GM19455 (cell line): ENCODE measurements around the gene MGARP.
"Not testable (repeated sequence)": the region's sequence is repeated elsewhere in the genome, so short reads cannot be mapped to it uniquely, and the experiment has no call there.

Experiments
- ATAC-seq: cut with Tn5 transposase; IDR thresholded peaks from one replicate; pipeline ENCODE4 v1.9.1; 2021; ENCODE audit not compliant: unreplicated experiment

The MGARP gene

DNA sequence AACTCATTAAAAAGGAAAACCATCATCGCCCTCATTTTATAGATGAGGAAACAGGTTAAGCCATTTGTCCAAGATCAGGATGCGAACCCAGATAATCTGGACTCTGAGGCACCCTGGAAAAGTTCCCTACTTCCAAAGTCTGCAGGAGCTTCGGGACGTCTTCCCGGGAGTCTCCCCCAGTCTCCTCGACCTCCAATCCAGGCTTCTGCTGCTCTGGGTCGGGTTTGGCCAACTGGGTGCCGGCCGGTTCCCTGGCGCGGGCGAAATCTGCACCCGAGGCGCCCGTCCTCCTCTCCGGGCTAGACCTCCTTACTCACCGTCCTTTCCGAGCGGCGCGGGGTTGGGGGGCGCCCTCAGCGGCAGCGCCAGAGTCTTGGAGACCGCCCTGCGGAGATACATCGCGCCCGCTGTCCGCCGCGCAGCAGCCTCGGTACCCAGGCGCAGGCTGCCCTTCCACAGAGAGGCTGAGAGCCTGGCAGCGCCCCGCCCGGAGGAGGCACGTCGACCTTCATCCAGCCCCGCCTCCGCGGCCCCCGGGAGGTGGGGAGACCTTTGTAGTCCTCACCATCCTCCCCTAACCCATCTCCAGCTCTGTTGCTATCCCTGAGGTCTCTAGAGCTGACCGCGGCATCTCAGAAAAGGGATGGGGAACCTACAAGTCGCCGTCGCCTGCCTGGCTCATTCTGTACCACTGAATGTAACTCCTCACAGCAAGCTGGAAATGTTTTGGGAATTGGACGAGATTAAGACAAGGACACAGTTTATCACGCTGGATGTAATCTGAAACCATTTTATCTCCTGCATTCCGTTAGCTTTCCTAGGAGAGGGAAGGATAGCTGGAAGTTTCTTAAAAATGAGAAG is at the start of gene MGARP:
MGARP (minus strand) TSS at position 466 of the 861 bp plus-strand sequence; CDS start at position 399, 67 bp downstream.
- no peak for ATAC-seq

GRCh38 chr4:139329665-139330200 is 49.7 kb upstream of the MGARP start:
- ATAC-seq: no peak

GRCh38 chr4:139324620-139325019 is 44.6 kb upstream of the MGARP start:
- ATAC-seq: no peak

DNA sequence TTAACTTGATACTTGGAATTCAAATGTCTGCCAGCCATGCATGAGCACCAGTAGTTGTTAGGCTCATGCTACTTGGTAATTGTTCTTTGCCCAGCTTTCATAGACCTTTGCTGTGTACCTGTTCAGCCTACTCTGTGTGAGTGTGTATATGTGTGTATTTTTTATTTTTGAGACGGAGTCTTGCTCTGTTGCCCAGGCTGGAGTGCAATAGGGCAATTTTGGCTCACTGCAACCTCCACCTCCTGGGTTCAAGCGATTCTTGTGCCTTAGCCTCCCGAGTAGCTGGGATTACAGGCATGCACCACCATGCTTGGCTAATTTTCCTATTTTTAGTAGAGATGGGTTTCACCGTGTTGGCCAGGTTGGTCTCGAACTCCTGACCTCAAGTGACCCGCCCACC is 42.5 kb upstream of the MGARP start:
- not testable (repeated sequence) for ATAC-seq

DNA sequence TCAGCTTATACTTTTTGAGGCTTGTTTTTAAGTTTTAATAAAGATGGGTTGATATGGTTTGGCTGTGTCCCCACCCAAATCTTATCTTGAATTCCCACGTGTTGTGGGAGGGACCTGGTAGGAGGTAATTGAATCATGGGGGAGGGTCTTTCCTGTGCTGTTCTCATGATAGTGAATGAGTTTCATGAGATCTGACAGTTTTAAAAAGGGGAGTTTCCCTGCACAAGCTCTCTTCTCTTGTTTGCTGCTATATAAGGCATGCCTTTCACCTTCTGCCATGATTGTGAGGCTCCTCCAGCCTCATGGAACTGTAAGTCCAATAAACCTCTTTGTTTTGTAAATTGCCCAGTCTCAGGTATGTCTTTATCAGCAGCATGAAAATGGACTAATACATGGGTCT is 42.0 kb upstream of the MGARP start:
- ATAC-seq: not testable (repeated sequence)

DNA sequence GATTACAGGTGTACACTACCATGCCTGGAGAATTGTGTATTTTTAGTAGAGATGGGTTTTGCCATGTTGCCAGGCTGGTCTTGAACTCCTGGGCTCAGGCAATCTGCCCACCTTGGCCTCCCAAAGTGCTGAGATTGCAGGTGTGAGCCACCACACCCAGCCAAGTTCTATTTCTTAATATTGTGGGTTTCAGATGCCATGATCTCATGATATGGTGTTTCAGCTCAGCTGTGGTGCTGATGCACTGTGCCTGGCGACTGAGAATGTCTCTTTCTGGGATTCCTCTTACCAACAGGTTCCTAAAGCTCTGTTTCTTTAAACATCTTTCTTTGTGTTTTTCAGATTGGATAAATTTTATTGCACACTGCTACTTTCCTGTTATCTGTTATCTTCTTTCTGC is 39.5 kb upstream of the MGARP start:
- no peak for ATAC-seq

GRCh38 chr4:139317635-139318034 is 37.6 kb upstream of the MGARP start:
- no peak for ATAC-seq

- ATAC-seq: no peak
Observed at GRCh38 chr4:139316733-139317132, 36.7 kb upstream of the MGARP start.

DNA sequence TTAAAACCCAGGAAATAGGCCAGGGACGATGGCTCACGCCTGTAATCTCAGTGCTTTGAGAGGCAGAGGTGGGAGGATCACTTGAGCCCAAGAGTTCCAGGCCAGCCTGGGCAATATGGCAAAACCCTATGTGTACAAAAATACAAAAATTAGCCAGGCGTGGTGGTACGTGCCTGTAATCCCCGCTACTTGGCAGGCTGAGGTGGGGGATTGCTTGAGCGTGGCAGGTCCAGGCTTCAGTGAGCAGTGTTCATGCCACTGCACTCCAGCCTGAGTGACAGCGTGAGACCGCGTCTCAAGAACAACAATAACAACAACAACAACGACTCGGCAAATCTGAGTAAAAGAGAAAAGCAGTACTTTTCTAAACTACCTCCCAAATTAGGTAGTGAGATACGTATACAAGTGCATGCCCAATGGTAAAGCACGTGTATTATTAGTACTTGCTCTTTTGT is 35.2 kb upstream of the MGARP start:
- ATAC-seq: peak; percentile 58

DNA sequence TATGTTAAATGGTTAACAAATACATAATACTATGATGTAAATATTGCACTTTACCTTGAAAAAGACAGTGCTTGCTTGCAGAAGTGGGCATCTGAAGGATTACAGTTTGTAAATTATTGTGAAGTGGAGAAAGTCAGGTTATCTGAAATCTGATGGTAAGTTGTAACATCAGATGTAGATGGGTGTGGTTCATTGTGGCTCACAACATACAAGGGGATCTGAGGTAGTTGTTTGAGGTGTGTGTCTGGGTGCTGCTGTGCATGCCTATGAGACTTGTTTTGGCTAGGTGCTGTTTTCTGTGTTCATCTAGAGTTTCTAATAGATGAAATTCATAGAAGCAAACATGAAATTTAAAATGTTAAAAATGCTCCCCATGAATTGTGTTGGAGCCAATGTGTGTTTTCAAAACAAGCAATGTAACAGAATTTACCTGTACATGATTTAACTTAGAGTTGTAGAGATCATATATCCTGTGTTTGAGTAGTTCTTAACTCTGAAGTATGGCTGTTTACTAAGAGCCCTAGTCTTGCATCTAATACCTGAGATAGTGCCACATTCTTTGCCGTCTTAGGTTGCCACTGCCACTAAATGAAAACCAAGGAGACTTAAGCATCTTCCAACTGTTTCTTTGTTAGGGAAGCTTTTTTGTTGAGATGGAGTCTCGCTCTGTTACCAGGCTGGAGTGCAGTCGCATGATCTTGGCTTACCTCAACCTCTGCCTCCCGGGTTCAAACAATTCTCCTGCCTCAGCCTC is 34.2 kb upstream of the MGARP start:
- no peak for ATAC-seq

DNA sequence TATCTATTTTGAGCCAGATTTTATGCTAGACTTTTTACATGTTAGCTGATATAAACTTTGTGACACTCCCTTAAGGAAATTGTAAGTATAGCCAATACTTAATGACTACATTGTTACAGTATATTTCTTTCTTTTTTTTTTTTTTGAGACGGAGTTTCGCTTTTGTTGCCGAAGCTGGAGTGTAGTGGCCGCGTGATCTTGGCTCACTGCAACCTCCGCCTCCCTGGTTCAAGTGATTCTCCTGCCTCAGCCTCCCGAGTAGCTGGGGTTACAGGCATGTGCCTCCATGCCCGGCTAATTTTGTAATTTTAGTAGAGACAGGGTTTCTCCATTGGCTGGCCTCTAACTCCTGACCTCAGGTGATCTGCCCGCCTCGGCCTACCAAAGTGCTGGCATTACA is 33.4 kb upstream of the MGARP start:
- ATAC-seq: not testable (repeated sequence)

GRCh38 chr4:139312552-139313332 is 32.7 kb upstream of the MGARP start:
- no peak for ATAC-seq

- no peak for ATAC-seq
Observed at GRCh38 chr4:139311909-139312308, 31.9 kb upstream of the MGARP start.

- ATAC-seq: no peak
Observed at GRCh38 chr4:139304920-139305319, 24.9 kb upstream of the MGARP start.

DNA sequence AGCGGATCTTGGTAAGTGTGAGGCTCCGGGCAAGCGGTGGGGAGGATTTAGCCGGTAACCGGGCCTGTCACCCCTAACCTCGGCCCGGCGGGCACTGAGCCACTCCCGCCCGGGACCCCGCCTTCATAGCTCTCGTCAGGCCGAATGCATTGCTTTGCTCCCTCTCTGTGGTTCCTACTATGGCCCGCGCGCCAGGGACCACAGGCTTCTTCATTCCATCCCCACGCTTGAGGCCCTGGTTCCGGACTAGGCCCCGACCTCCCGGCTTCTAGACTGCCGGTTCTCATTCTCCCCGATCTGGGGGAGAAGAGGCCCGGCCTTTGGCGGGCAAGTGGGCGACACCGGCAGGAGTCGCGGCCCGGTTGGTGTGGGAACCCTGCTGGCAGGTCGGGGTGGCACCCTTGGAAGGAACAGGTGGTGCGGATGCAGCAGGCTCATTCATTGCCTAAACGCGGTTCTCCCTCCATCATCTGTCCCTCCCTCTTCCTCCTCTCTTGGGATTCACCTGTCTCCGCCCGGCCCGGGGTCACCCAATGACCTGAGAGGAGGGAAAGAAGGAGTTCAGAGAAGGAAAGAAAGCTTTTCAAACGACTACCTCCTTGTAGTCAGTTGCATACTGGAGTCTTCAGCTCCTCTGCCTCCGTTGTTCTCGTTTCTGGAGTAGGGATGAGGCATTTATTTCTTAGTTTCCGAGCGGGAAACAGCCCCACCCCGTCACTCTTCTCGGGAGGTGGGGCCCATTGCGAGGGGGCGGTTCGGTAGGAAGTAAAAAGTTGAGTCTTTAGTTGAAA is 22.0 kb upstream of the MGARP start, which contains the start of gene NDUFC1:
NDUFC1 (minus strand) TSS at position 657 of the 791 bp plus-strand sequence. CDS start 6,679 bp downstream, outside the sequence.
- peak; percentile 33 for ATAC-seq

- ATAC-seq: peak; percentile 85
Observed at GRCh38 chr4:139301113-139301820, 21.2 kb upstream of the MGARP start, which contains the start of gene NAA15. TSS of gene NAA15 (plus strand) at chr4:139301505. CDS start at chr4:139301778, 273 bp downstream.

GRCh38 chr4:139300431-139301112 is 20.5 kb upstream of the MGARP start:
- peak; percentile 4 for ATAC-seq

DNA sequence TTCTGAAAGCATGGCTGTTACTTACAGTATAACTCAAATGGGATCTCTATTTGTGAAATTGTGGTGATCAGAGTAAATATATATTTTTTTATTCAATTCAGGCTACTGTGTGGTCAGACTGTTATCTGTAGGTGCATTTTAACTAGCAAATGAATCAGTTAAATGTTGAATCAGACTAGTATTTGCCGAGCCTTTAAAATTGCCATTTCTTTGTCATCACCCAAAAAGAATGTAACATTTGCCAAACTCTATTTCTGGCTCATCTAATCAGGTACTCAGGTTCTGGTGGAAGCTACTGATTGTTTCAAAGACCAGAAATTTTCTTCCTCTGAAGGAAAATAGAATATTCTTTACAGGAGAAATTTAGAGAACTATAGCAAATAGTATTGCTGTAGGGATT is 19.5 kb upstream of the MGARP start:
- ATAC-seq: no peak

DNA sequence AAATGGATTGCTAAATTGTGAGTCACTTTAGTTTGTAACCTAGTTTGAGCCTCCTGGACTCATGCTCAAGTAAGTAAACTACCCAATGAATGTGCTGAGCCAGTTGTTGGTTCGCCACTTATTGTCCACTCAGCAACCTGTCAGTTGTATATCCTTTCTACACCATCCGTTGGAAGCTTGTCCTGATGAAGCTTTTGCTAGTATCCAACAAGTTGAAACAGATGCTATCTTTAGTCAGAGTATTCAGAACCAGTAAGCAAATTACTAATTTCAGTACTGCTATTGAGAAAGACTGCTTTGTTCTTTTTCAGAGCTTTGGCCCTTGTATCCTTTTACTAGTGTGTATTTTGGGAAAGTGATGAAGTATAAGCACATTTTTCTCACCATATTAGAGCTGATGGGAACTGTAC is 17.0 kb upstream of the MGARP start:
- no peak for ATAC-seq
